DND-41 (cell line): Measurements from ENCODE around the gene UHRF2.

ENCODE experiments used
- CTCF ChIP-seq: IDR thresholded peaks from 2 replicates; pipeline ENCODE4 v1.5.1; 2012; ENCODE audit warnings: borderline replicate concordance, low read length, moderate library complexity, mild to moderate bottlenecking; ENCODE audit not compliant: poor library complexity, severe bottlenecking; ENCODE audit errors: extremely low read depth
- EZH2 ChIP-seq: IDR thresholded peaks from 3 replicates; pipeline ENCODE4 v1.6.1; 2012; ENCODE audit warnings: borderline replicate concordance, low read depth, mild to moderate bottlenecking, moderate library complexity, low read length, inconsistent platforms; ENCODE audit not compliant: severe bottlenecking

GRCh38 chr9:6545017-6545691 lies 132.2 kb downstream of the UHRF2 start:
- TF ChIP-seq CTCF (no peak), EZH2 (no peak)
